HG03064 (cell line): ENCODE results near the gene CALN1.
"Not testable (repeated sequence)": the region's sequence is repeated elsewhere in the genome, so short reads cannot be mapped to it uniquely, and the experiment has no call there.

ENCODE experiments used
- ATAC-seq: cut with Tn5 transposase; IDR thresholded peaks from one replicate; pipeline ENCODE4 v1.9.1; 2021; ENCODE audit warnings: low read depth; ENCODE audit not compliant: unreplicated experiment

Gene CALN1

DNA sequence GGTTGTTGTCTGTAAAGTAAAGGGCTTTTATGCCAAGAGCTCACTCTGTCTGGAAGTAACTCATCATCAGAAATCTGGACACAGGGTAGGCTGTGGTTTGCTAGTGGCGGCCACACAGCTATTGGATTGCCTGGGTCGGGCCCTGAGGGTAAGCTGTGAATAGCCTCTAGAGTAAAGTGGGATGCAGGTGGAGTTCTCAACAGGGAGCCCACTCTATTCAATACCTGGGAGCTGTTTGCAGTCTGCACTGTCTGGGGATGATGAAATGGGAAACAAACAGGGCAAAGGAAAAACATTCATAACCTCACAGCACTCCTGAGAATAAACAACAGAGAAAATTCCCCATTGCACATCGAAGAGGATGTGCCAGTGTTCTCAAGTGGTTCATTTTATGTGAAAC, 582.6 kb downstream of the CALN1 start:
- no peak for ATAC-seq

GRCh38 chr7:71828361-71828760, 583.8 kb downstream of the CALN1 start:
- ATAC-seq = no peak

- no peak for ATAC-seq
Observed at GRCh38 chr7:71826141-71826540, 586.0 kb downstream of the CALN1 start.

DNA sequence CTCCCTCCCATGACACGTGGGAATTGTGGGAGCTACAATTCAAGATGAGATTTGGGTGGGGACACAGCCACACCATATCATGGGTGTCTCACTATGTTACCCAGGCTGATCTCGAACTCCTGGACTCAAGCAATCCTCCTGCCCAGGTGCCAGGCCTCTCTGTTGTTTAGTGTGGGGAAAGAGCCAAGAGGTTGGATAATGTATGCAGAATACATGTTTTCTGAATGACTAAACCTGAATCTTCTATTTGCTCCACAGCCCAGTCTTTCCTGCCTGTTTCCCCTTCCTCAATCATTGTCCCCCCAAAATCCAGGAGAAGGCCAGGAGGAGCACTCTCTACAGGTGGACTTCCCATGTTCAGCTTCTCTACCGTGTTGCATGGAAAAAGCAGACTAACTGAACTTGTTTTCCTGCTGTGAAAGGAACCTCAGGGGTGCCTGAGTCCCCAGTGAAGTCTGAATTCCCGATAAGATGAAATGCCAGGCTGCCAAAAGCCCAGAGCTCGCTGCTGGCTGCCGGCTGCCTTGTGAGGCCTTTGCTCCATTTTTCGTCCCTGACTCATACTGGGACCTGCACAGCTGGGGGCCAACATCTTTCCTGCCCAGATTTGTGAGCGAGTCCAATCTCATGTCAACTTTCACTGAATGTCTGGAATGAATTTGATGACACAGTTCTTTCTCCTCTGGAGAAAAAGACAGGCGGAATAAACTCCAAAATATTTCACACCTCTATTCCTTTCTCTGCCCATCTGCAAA, 588.0 kb downstream of the CALN1 start:
- ATAC-seq = no peak

- not testable (repeated sequence) for ATAC-seq
Observed at GRCh38 chr7:71822406-71822805, 589.7 kb downstream of the CALN1 start.

GRCh38 chr7:71817916-71818315, 594.2 kb downstream of the CALN1 start:
- ATAC-seq = no peak

- no peak for ATAC-seq
Observed at GRCh38 chr7:71808115-71808514, 604.0 kb downstream of the CALN1 start.

DNA sequence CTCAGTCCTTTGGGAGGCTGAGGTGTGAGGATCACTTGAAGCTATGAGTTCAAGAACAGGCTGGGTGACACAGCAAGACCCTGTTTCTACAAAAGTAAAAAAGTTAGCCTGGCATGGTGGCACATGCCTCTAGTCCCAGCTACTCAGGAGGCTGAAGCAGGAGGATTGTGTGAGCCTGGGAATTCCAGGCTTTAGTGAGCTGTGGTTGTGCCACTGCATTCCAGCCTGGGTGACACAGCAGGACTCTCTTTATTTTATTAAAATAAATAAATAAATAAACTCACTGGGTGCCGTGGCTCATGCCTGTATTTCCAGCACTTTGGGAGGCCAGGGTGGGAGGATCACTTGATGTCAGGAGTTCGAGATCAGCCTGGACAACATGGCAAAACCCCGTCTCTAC, 607.9 kb downstream of the CALN1 start:
- no peak for ATAC-seq

DNA sequence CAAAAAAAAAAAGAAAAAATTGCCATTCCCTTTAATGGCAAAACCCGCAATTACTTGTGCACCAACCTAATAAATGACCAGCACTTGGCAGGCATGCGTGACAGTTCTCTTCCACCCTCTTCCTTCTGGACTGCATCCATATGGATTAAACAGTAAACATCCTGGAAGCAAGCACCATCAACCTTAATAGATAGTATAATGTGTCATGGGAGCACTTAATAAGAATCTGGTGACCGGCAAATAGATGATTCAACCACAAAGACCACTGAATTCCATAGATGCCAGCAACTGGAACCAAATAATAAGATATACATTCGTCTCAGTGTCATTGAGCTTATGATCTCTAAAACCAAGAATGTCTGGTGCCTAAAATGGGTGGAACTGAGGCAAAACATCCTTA, 610.2 kb downstream of the CALN1 start:
- ATAC-seq = no peak

- no peak for ATAC-seq
Observed at GRCh38 chr7:71800321-71800720, 611.8 kb downstream of the CALN1 start.

DNA sequence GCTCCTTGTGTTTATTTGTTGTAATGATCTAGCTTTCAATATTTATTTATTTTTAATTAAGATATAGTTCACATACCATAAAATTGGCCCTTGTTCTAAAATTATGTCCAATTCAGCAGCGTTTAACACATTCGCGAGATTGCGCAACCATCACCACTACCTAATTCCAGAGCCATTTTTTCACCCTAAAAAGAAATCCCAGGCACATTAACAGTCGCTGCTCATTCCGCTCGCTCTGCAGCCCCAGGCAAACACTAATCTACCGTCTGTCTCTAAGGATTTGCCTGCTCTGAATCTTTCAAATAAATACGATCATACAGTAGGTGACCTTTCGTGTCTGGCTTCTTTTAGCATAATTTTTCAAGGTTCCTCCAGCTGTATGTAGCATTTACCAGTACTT, 616.7 kb downstream of the CALN1 start:
- ATAC-seq = no peak

DNA sequence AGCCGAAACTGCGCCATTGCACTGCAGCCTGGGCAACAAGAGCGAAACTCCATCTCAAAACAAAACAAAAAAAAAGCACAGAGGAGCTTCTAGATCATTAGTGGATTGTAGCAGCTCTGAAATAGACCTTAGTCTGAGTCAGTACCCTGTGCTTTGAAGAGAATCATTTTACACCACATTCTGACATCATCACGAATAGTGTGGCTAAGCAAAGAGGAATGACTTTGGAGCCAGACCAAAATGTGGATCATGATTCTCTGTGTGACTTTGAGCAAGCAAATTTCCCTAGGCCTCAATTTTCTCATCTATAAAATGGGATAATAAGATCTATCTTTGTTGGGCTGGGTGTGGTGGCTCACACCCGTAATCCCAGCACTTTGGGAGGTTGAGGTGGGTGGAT, 618.9 kb downstream of the CALN1 start:
- no peak for ATAC-seq

- no peak for ATAC-seq
Observed at GRCh38 chr7:71787513-71787912, 624.6 kb downstream of the CALN1 start.

DNA sequence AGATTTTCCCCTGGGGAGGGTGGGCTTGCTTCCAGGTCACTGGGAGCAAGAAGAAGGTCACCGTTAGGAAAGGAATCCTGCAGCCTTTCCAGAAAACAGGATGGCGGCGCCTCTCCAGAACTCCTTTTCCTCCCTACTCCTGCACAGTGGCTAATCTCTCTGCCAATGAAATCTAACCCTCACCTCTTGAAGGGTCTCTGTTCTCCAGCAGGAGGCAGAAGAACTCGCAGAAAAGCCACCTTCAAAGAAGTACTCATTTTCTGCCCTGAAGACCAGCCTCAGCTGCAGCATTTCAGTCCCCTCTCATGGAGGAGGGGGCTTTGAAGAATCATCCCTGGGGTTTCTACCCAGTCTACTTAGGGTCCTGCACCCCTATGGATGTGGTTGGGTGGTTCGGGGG, 626.9 kb downstream of the CALN1 start:
- no peak for ATAC-seq

DNA sequence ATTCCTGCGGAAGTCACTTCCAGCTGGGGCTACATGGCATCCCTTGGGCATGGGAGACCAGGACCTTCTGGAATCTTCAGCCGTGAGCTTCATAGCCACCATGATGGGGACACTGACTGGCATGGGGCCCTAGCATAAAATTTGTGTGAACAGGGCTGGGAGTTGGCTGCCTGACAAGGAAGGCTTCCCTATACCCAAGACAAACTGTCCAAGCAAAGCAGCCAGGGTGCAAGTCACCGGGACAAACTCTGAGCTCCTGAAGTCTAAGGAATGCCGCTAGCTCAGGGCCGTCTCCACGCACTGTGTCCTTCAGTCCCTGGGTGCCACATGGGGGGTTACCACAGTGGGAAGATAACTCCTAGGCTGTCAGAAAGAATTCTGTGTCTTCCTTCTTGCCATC, 627.4 kb downstream of the CALN1 start:
- no peak for ATAC-seq

DNA sequence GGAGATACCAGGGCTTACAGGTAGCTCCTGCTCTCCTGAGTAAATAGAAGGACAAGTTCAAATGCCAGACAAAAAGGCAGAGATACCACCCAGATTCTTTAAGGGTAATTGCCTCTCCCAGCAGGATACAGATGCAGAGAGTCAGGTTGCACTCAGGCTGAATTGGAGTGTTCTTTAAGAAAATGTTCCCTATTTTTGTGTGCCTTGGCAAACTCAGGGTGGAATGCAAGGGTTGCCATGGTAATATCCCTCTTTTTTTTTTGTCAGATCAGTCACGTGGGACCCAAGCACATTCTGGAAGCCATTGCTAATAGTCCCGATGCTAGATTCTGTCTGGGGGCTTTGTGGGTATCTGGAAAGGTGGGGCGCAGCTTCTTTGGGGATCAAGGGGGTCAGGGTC, 628.0 kb downstream of the CALN1 start:
- no peak for ATAC-seq

DNA sequence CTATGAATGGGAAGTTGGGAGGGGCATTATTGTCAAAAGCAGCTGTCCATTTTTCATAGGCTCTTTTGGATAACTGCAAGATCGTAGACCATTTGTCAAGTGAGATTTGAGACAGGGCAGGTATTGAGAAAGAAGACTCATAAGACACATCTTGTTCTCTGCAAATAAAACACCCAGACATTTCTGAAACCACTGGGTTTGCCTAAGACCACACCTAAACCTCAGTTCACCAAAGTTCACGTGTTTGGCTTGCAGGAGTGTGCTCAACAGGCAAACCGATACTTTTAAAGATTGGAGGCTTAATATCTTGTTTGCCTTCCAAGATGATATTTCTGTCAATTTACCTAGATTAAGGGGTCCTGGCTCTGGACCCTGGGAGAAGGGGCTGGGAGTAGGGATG, 628.4 kb downstream of the CALN1 start:
- no peak for ATAC-seq

- ATAC-seq = no peak
Observed at GRCh38 chr7:71782051-71782450, 630.1 kb downstream of the CALN1 start.

DNA sequence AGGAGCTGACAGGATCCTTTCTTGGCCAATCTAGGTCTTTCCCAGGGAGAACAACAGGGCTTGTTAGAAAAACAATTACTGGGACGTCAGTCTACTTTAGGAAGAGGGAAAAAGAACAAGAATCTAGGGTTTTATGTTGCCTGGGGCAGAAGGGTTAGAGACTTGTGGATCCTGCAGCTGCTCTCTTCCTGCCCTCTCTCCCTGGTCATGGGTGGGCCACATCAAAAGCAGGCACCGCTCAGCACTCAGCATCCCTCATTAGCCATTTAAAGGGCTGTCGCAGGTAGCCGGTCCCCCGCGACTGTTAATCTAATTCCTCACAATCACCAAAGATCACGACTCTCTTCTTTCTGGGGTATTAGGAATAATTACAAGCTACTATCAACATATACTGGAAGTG, 631.9 kb downstream of the CALN1 start:
- no peak for ATAC-seq

DNA sequence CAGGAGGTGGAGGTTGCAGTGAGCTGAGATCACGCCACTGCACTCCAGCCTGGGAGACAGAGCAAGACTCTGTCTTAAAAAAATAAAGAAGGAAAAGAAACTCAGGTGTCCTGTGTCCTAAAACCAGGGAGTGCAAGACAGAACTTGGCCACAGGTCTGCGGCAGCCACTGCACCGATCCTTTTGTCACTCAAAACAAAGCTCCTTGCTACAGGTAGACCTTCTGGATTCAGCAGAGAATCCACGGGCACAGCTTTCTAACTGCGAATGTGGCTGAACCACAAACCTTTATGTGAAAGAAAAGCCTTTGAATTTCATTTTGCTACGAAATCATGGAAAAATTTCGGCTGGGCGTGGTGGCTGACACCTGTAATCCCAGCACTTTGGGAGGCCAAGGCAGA, 634.9 kb downstream of the CALN1 start:
- no peak for ATAC-seq

GRCh38 chr7:71776726-71777125, 635.4 kb downstream of the CALN1 start:
- no peak for ATAC-seq

GRCh38 chr7:71775648-71776047, 636.5 kb downstream of the CALN1 start:
- ATAC-seq = no peak

- no peak for ATAC-seq
Observed at GRCh38 chr7:71772779-71773178, 639.4 kb downstream of the CALN1 start.
